ENCODE results near the gene RABGAP1L.
"Not testable (repeated sequence)": the region's sequence is repeated elsewhere in the genome, so short reads cannot be mapped to it uniquely, and the experiment has no call there.

RABGAP1L gene

DNA sequence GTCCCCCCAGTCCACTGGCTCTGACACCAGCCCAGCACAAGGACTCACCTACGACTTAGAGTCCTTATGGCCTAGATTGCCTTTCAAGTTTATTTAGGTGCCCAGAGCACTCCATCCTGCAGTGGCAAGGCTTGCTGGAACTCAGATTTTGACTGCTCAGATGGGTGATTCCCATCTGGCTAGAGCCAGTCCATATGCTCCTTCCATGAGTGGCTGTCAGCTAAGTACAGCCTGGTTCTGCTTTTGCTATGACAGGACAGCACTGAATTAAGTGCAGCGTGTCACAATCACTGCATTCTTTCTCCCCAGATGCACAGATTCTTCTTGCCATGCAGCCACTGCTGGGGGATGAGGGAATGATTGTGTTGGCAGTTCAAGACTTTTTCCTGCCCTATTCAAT, 332.3 kb downstream of the RABGAP1L start:
- Histone ChIP-seq H3K27me3 (replicated peaks; ENCODE audit: control insufficient read depth, insufficient read depth, low read length) (no peaks in the 10 kb centered on the region), H3K36me3 (ENCODE audit: control insufficient read depth, insufficient read depth, low read length) (peaks cover 2% of the 10 kb centered on the region; the same call in 1 of the 2 replicates), H3K4me3 (replicated peaks; ENCODE audit: low read depth, low read length) (no peak overlapping the region)
- no peak for TF ChIP-seq CTCF (IDR thresholded peaks at IDR 0.05; ENCODE audit: insufficient read depth, low read length, poor library complexity, severe bottlenecking)
- DNase-seq (ENCODE audit: extremely low read depth, insufficient read length): no peak

DNA sequence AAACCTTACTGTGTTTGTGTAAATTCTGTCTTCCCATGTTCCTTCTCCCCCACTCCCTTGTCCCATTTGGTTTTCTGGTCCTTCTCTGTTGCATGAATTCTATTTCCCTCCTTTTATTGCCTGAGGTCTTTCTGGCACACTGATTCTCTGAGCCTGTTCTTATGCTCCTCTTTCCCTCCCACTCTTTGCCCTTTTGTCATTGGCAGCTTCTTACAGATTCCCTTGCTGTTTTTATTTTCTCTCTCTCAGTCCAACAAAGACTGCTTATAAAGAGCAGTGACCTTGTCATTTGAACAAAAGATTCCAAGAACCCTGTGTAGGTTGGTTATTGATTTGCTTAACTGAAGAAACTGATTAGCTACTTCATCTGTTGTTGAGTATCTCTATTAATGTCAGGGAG, 338.2 kb downstream of the RABGAP1L start:
- DNase-seq (ENCODE audit: extremely low read depth, insufficient read length): no peak
- no peak for TF ChIP-seq CTCF (IDR thresholded peaks at IDR 0.05; ENCODE audit: insufficient read depth, low read length, poor library complexity, severe bottlenecking)
- Histone ChIP-seq H3K27me3 (replicated peaks; ENCODE audit: control insufficient read depth, insufficient read depth, low read length) (no peaks in the 10 kb centered on the region), H3K36me3 (ENCODE audit: control insufficient read depth, insufficient read depth, low read length) (no peaks in the 10 kb centered on the region; the same call in 1 of the 2 replicates), H3K4me3 (replicated peaks; ENCODE audit: low read depth, low read length) (no peak overlapping the region)

- not testable (repeated sequence) for H3K36me3 ChIP-seq (ENCODE audit: control insufficient read depth, insufficient read depth, low read length); H3K27me3 ChIP-seq (replicated peaks; ENCODE audit: control insufficient read depth, insufficient read depth, low read length); H3K4me3 ChIP-seq (replicated peaks; ENCODE audit: low read depth, low read length); DNase-seq (ENCODE audit: extremely low read depth, insufficient read length)
Observed at GRCh38 chr1:174516755-174517154, 357.4 kb downstream of the RABGAP1L start.

DNA sequence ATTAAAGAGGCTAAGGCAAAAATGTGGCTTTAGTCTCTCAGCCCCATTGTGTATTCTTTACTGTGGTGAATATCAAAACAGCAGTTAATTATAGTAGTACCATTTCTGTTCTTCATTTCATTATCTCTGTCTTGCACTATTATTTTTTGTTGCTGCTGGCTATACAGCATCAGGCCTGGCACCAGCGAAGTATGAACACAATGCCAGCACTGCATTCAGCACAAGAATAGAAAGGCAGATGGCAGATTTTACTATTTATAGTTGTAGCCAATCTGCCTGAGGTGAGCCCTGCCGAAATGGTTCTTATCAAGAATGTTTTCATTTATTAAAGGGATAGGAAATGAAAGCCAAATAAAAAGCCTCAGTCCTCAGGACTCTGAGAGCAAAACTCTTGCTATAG, 360.5 kb downstream of the RABGAP1L start:
- H3K4me3 ChIP-seq (replicated peaks; ENCODE audit: low read depth, low read length): no peak overlapping the region
- no peak for TF ChIP-seq CTCF (IDR thresholded peaks at IDR 0.05; ENCODE audit: insufficient read depth, low read length, poor library complexity, severe bottlenecking)
- H3K27me3 ChIP-seq (replicated peaks; ENCODE audit: control insufficient read depth, insufficient read depth, low read length): no peaks in the 10 kb centered on the region
- DNase-seq (ENCODE audit: extremely low read depth, insufficient read length): no peak
- H3K36me3 ChIP-seq (ENCODE audit: control insufficient read depth, insufficient read depth, low read length): no peaks in the 10 kb centered on the region

GRCh38 chr1:174531751-174532150, 372.4 kb downstream of the RABGAP1L start:
- Histone ChIP-seq H3K36me3 (ENCODE audit: control insufficient read depth, insufficient read depth, low read length) (no peaks in the 10 kb centered on the region; the same call in 1 of the 2 replicates), H3K27me3 (replicated peaks; ENCODE audit: control insufficient read depth, insufficient read depth, low read length) (no peaks in the 10 kb centered on the region), H3K4me3 (replicated peaks; ENCODE audit: low read depth, low read length) (no peak overlapping the region)
- no peak for TF ChIP-seq CTCF (IDR thresholded peaks at IDR 0.05; ENCODE audit: insufficient read depth, low read length, poor library complexity, severe bottlenecking)
- no peak for DNase-seq (ENCODE audit: extremely low read depth, insufficient read length)

DNA sequence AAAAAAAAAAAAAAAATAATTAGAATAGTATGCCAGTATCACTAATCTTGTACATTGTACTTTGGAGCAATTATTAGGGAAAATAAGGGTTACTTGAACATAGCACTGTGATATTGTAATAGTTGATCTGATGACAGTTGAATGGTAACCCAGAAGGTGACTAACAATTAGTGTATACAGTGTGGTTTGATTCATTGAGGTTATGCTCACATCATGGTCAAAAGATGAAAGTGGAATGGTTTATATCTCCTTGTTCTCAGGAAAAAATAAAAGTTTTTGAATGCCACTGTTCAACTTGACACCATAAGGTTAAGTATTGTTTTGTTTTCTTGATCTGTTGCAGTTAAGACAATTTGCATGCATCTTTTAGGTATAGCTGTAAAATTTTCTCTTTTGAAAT, 375.5 kb downstream of the RABGAP1L start:
- DNase-seq (ENCODE audit: extremely low read depth, insufficient read length): no peak

More for the DNA sequence above, 375.5 kb downstream of the RABGAP1L start:
- Histone ChIP-seq H3K36me3 (ENCODE audit: control insufficient read depth, insufficient read depth, low read length) (no peaks in the 10 kb centered on the region; the same call in 1 of the 2 replicates), H3K4me3 (replicated peaks; ENCODE audit: low read depth, low read length) (no peak overlapping the region), H3K27me3 (replicated peaks; ENCODE audit: control insufficient read depth, insufficient read depth, low read length) (no peaks in the 10 kb centered on the region)
- no peak for TF ChIP-seq CTCF (IDR thresholded peaks at IDR 0.05; ENCODE audit: insufficient read depth, low read length, poor library complexity, severe bottlenecking)

All from GM06990 (cell line).